Osteocyte (in vitro differentiated cells): ENCODE results near the gene HTT-AS. TPM values are rescaled to one million over a fixed set of nuclear protein-coding genes. Genes with fewer than 3 reads are reported as not detected.

Experiments
- DNase-seq: peaks from one replicate; pipeline ENCODE4 v3.0.0; 2021; ENCODE audit warnings: mixed read lengths; ENCODE audit not compliant: unreplicated experiment; ENCODE audit errors: extremely low spot score
- H3K27ac Mint-ChIP-seq: one replicate; pipeline ENCODE4 v1.8.0; 2021; ENCODE audit warnings: mild to moderate bottlenecking, mixed read lengths; ENCODE audit not compliant: unreplicated experiment
- H3K27me3 Mint-ChIP-seq: one replicate; pipeline ENCODE4 v1.8.0; 2021; ENCODE audit warnings: mixed read lengths; ENCODE audit not compliant: unreplicated experiment
- H3K36me3 Mint-ChIP-seq: one replicate; pipeline ENCODE4 v1.8.0; 2021; ENCODE audit warnings: mixed read lengths; ENCODE audit not compliant: unreplicated experiment
- H3K4me1 Mint-ChIP-seq: one replicate; pipeline ENCODE4 v1.8.0; 2021; ENCODE audit warnings: mixed read lengths; ENCODE audit not compliant: unreplicated experiment
- H3K4me3 Mint-ChIP-seq: one replicate; pipeline ENCODE4 v1.8.0; 2021; ENCODE audit warnings: mild to moderate bottlenecking, moderate library complexity, mixed read lengths; ENCODE audit not compliant: unreplicated experiment
- H3K9me3 Mint-ChIP-seq: one replicate; pipeline ENCODE4 v1.8.0; 2021; ENCODE audit warnings: mixed read lengths; ENCODE audit not compliant: unreplicated experiment
- CTCF ChIP-seq: fragments of 200-600 bp; sonication (generic); IDR thresholded peaks from 2 replicates; pipeline ENCODE4 v1.5.0; 2021; ENCODE audit warnings: antibody characterized with exemption, mild to moderate bottlenecking, moderate library complexity
- total RNA-seq: library from RNA; stranded (reverse); gene quantifications from 2 replicates; pipeline ENCODE4 v1.2.1, GENCODE V29; 2021

The HTT-AS gene
- total RNA-seq, 1 donor from 2014 or later, result not detected

GRCh38 chr4:3016961-3017360, 57.4 kb downstream of the HTT-AS start:
- Mint-ChIP-seq H3K36me3 (no peaks in the 10 kb centered on the region), H3K27ac (no peak overlapping the region), H3K4me1 (no peaks in the 10 kb centered on the region), H3K27me3 (peaks cover 3% of the 10 kb centered on the region), H3K9me3 (no peaks in the 10 kb centered on the region), H3K4me3 (no peak overlapping the region)
- no peak for DNase-seq
- no peak for TF ChIP-seq CTCF

GRCh38 chr4:3013839-3014350, 60.4 kb downstream of the HTT-AS start:
- no peak for DNase-seq
- no peak for TF ChIP-seq CTCF

More at GRCh38 chr4:3013839-3014350, 60.4 kb downstream of the HTT-AS start:
- H3K27ac Mint-ChIP-seq, result no peak overlapping the region
- peaks cover 7% of the 10 kb centered on the region for H3K4me1 Mint-ChIP-seq
- no peaks in the 10 kb centered on the region for H3K9me3 Mint-ChIP-seq
- H3K4me3 Mint-ChIP-seq, result no peak overlapping the region
- H3K27me3 Mint-ChIP-seq, result no peaks in the 10 kb centered on the region
- H3K36me3 Mint-ChIP-seq, result no peaks in the 10 kb centered on the region

Other genes starting within 250 kb of the HTT-AS start
- gene ADD1, start 230.7 kb downstream of the HTT-AS start, total RNA-seq, result 273 and 274 TPM in 2 replicates
- 29.3 and 29.6 TPM in 2 replicates for gene NOP14, start 111.1 kb downstream of the HTT-AS start, total RNA-seq
- 10.5 and 11.7 TPM in 2 replicates for gene GRK4, start 111.0 kb downstream of the HTT-AS start, total RNA-seq
- gene HTT, start 143 bp upstream of the HTT-AS start, total RNA-seq, result 44.9 and 51.3 TPM in 2 replicates
- 0.83 and 1.1 TPM in 2 replicates for gene MSANTD1, start 174.6 kb upstream of the HTT-AS start, total RNA-seq
- 32.5 and 35.6 TPM in 2 replicates for gene RGS12, start 218.5 kb upstream of the HTT-AS start, total RNA-seq